ENCODE measurements around the gene UBASH3A.

UBASH3A gene

DNA sequence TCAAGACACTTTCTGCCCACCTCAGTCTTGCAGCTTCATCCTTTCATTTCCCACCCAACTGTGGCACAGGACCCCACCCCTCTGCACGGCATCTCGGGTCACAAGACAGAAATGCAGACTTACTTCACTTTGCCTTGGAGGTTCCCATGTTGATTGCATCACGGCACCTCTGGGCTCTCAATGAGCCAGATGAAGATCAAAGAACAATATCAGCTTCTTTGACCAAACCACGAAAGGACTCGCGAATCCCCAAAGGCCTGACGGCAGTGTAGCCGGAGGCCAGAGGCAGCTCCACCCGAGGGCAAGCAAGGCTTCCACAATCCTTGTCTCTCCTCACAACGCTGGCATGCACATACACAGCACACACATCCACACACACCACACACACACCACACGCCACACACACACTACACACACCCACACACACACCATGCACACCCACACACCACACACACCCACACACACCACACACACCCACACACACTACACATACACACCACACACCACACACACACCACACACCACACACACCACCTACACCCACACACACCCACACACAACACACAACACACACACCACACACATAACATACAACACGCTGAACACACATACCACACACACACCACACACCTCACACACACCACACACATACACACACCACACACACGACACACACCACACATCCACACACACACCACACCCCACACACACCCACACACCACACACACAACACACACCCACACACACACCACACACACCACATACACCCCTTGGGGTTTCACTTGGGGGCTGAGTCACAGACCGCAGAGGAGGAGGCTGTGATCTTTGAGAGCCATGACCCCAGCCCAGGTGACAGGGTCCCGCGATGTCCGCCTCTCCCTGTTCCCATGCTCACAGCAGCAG is 35.8 kb downstream of the UBASH3A start (continued):
- TF ChIP-seq, protein P1, sequence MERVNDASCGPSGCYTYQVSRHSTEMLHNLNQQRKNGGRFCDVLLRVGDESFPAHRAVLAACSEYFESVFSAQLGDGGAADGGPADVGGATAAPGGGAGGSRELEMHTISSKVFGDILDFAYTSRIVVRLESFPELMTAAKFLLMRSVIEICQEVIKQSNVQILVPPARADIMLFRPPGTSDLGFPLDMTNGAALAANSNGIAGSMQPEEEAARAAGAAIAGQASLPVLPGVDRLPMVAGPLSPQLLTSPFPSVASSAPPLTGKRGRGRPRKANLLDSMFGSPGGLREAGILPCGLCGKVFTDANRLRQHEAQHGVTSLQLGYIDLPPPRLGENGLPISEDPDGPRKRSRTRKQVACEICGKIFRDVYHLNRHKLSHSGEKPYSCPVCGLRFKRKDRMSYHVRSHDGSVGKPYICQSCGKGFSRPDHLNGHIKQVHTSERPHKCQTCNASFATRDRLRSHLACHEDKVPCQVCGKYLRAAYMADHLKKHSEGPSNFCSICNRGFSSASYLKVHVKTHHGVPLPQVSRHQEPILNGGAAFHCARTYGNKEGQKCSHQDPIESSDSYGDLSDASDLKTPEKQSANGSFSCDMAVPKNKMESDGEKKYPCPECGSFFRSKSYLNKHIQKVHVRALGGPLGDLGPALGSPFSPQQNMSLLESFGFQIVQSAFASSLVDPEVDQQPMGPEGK (tag by site-specific recombination; IDR thresholded peaks at IDR 0.05), result no peak
- TF ChIP-seq, protein P2, sequence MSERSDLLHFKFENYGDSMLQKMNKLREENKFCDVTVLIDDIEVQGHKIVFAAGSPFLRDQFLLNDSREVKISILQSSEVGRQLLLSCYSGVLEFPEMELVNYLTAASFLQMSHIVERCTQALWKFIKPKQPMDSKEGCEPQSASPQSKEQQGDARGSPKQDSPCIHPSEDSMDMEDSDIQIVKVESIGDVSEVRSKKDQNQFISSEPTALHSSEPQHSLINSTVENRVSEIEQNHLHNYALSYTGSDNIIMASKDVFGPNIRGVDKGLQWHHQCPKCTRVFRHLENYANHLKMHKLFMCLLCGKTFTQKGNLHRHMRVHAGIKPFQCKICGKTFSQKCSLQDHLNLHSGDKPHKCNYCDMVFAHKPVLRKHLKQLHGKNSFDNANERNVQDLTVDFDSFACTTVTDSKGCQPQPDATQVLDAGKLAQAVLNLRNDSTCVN (tag by site-specific recombination; optimal IDR thresholded peaks at IDR 0.05), result no peak
- TF ChIP-seq ZNF211 (tag by site-specific recombination; IDR thresholded peaks at IDR 0.05; ENCODE audit: low read depth) (no peak), ZNF311 (tag by site-specific recombination; IDR thresholded peaks at IDR 0.05; ENCODE audit: borderline replicate concordance) (peak; percentile 26; the same call in 1 of the 2 replicates), ZNF274 (IDR thresholded peaks at IDR 0.05; ENCODE audit: low read length) (no peak), ZNF274 (tag by site-specific recombination; IDR thresholded peaks at IDR 0.05; ENCODE audit: borderline replicate concordance) (peak; percentile 57; the same call in 1 of the 2 replicates), HOXC10 (CRISPR knock-in tag; IDR thresholded peaks at IDR 0.05) (no peak), SCRT2 (tag by site-specific recombination; IDR thresholded peaks at IDR 0.05) (no peak), ZNF324 (tag by site-specific recombination; IDR thresholded peaks at IDR 0.05) (no peak), FEZF1 (tag by site-specific recombination; IDR thresholded peaks at IDR 0.05) (no peak), REPIN1 (tag by site-specific recombination; IDR thresholded peaks at IDR 0.05; ENCODE audit: low read depth) (no peak), ZNF37A (tag by site-specific recombination; IDR thresholded peaks at IDR 0.05) (no peak), SP2 (tag by site-specific recombination; IDR thresholded peaks at IDR 0.05) (no peak), ZNF133 (tag by site-specific recombination; IDR thresholded peaks at IDR 0.05) (no peak)
- TF ChIP-seq, protein P3, sequence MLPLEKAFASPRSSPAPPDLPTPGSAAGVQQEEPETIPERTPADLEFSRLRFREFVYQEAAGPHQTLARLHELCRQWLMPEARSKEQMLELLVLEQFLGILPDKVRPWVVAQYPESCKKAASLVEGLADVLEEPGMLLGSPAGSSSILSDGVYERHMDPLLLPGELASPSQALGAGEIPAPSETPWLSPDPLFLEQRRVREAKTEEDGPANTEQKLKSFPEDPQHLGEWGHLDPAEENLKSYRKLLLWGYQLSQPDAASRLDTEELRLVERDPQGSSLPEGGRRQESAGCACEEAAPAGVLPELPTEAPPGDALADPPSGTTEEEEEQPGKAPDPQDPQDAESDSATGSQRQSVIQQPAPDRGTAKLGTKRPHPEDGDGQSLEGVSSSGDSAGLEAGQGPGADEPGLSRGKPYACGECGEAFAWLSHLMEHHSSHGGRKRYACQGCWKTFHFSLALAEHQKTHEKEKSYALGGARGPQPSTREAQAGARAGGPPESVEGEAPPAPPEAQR (tag by site-specific recombination; IDR thresholded peaks at IDR 0.05), result no peak
- TF ChIP-seq, protein P4, sequence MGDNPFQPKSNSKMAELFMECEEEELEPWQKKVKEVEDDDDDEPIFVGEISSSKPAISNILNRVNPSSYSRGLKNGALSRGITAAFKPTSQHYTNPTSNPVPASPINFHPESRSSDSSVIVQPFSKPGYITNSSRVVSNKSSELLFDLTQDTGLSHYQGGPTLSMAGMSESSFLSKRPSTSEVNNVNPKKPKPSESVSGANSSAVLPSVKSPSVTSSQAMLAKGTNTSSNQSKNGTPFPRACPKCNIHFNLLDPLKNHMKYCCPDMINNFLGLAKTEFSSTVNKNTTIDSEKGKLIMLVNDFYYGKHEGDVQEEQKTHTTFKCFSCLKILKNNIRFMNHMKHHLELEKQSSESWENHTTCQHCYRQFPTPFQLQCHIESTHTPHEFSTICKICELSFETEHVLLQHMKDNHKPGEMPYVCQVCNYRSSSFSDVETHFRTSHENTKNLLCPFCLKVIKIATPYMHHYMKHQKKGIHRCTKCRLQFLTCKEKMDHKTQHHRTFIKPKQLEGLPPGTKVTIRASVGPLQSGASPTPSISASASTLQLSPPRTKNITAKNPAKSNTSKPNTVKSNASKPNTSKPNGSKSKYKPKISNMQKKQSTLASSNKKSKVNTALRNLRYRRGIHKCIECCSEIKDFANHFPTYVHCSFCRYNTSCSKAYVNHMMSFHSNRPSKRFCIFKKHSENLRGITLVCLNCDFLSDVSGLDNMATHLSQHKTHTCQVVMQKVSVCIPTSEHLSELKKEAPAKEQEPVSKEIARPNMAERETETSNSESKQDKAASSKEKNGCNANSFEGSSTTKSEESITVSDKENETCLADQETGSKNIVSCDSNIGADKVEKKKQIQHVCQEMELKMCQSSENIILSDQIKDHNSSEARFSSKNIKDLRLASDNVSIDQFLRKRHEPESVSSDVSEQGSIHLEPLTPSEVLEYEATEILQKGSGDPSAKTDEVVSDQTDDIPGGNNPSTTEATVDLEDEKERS (tag by site-specific recombination; IDR thresholded peaks at IDR 0.05), result no peak
- TF ChIP-seq, protein P5, sequence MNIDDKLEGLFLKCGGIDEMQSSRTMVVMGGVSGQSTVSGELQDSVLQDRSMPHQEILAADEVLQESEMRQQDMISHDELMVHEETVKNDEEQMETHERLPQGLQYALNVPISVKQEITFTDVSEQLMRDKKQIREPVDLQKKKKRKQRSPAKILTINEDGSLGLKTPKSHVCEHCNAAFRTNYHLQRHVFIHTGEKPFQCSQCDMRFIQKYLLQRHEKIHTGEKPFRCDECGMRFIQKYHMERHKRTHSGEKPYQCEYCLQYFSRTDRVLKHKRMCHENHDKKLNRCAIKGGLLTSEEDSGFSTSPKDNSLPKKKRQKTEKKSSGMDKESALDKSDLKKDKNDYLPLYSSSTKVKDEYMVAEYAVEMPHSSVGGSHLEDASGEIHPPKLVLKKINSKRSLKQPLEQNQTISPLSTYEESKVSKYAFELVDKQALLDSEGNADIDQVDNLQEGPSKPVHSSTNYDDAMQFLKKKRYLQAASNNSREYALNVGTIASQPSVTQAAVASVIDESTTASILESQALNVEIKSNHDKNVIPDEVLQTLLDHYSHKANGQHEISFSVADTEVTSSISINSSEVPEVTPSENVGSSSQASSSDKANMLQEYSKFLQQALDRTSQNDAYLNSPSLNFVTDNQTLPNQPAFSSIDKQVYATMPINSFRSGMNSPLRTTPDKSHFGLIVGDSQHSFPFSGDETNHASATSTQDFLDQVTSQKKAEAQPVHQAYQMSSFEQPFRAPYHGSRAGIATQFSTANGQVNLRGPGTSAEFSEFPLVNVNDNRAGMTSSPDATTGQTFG (tag by site-specific recombination; IDR thresholded peaks at IDR 0.05; ENCODE audit: borderline replicate concordance), result 0 out of 2 replicates have a peak, but pooled peaks have one; percentile 71
- TF ChIP-seq, protein P6, sequence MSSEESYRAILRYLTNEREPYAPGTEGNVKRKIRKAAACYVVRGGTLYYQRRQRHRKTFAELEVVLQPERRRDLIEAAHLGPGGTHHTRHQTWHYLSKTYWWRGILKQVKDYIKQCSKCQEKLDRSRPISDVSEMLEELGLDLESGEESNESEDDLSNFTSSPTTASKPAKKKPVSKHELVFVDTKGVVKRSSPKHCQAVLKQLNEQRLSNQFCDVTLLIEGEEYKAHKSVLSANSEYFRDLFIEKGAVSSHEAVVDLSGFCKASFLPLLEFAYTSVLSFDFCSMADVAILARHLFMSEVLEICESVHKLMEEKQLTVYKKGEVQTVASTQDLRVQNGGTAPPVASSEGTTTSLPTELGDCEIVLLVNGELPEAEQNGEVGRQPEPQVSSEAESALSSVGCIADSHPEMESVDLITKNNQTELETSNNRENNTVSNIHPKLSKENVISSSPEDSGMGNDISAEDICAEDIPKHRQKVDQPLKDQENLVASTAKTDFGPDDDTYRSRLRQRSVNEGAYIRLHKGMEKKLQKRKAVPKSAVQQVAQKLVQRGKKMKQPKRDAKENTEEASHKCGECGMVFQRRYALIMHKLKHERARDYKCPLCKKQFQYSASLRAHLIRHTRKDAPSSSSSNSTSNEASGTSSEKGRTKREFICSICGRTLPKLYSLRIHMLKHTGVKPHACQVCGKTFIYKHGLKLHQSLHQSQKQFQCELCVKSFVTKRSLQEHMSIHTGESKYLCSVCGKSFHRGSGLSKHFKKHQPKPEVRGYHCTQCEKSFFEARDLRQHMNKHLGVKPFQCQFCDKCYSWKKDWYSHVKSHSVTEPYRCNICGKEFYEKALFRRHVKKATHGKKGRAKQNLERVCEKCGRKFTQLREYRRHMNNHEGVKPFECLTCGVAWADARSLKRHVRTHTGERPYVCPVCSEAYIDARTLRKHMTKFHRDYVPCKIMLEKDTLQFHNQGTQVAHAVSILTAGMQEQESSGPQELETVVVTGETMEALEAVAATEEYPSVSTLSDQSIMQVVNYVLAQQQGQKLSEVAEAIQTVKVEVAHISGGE (tag by site-specific recombination; conservative IDR thresholded peaks at IDR 0.05; ENCODE audit: low read depth), result no peak
- TF ChIP-seq, protein P7, sequence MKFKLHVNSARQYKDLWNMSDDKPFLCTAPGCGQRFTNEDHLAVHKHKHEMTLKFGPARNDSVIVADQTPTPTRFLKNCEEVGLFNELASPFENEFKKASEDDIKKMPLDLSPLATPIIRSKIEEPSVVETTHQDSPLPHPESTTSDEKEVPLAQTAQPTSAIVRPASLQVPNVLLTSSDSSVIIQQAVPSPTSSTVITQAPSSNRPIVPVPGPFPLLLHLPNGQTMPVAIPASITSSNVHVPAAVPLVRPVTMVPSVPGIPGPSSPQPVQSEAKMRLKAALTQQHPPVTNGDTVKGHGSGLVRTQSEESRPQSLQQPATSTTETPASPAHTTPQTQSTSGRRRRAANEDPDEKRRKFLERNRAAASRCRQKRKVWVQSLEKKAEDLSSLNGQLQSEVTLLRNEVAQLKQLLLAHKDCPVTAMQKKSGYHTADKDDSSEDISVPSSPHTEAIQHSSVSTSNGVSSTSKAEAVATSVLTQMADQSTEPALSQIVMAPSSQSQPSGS (tag by site-specific recombination; IDR thresholded peaks at IDR 0.05; ENCODE audit: low read depth), result no peak
- TF ChIP-seq, protein P8, sequence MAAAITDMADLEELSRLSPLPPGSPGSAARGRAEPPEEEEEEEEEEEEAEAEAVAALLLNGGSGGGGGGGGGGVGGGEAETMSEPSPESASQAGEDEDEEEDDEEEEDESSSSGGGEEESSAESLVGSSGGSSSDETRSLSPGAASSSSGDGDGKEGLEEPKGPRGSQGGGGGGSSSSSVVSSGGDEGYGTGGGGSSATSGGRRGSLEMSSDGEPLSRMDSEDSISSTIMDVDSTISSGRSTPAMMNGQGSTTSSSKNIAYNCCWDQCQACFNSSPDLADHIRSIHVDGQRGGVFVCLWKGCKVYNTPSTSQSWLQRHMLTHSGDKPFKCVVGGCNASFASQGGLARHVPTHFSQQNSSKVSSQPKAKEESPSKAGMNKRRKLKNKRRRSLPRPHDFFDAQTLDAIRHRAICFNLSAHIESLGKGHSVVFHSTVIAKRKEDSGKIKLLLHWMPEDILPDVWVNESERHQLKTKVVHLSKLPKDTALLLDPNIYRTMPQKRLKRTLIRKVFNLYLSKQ (tag by site-specific recombination; IDR thresholded peaks at IDR 0.05; ENCODE audit: borderline replicate concordance), result no peak
